ENCODE results near the gene KRTAP10-3. TPM values are rescaled to one million over a fixed set of nuclear protein-coding genes. Genes with fewer than 3 reads are reported as not detected.

Gene KRTAP10-3
- total and polyA plus RNA-seq, 2 of the 13 experiments (the other 11 are each of a cell fraction or from before 2014, with no cell fraction given): not detected

DNA sequence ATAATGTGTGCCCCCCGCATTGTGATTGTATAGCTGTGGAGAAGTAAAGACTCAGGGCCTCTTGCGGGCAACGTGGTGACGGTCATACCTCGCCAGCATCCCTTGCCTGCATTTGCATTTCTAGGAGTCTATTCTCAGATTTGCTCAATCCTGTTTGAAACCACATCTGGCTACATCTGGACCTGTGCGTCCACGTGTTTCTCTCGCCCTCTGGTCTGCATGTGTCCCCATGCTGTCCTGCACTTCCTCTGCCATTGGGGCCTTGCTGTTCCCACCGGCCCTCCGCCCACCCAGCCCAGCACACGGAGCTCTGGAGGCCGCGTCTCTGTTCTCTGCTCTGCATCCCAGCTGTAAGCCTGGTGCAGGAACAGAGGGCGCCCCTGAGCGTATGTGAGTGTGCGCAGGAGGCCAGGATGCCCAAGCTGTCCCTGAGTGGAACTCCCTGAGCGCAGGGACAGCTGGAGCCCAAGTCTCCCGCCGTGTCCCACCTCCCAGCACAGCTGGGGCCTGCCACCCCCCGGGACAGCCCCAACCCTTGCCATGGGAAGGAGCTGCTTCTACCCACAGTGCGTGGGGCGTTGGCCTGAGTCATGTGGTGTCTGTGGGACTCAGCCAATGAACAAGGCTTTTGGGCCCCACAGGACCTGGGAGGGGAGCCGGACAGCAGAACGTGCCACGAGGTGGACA lies 8.9 kb downstream of the KRTAP10-3 start:
- no peak overlapping the region for H2AFZ ChIP-seq (ENCODE audit: low read length)
- no peak overlapping the region for H3K9ac ChIP-seq (ENCODE audit: insufficient read depth, low read depth, low read length)
- TF ChIP-seq HMGA1 (CRISPR knock-in tag; conservative IDR thresholded peaks at IDR 0.05) (no peak), ZNF768 (CRISPR knock-in tag; IDR thresholded peaks at IDR 0.05) (peak; percentile 89)
- H4K20me1 ChIP-seq (ENCODE audit: insufficient read depth, low read length): no peaks in the 10 kb centered on the region
- no peak for ATAC-seq
- BruUV-seq (replicated peaks): no TSS peak
- H3K4me3 ChIP-seq (replicated peaks in 1 of 3; ENCODE audit: insufficient read depth in 1 of 3, low read depth in 2 of 3, low read length in 3 of 3): no peak overlapping the region
- H3K27ac ChIP-seq (ENCODE audit: extremely low read length, insufficient read depth, low read length): no peak overlapping the region
- no peaks in the 10 kb centered on the region for H3K9me3 ChIP-seq (ENCODE audit: low read length)
- H3K4me1 ChIP-seq (ENCODE audit: insufficient read depth, low read length): no peaks in the 10 kb centered on the region; the same call in 1 of the 2 replicates
- no peaks in the 10 kb centered on the region for H3K79me2 ChIP-seq (ENCODE audit: insufficient read depth, low read length)
- intact Hi-C loops (cut with micrococcal nuclease; ENCODE audit: unreplicated experiment): no loop called here
- no peak overlapping the region for H3K4me2 ChIP-seq (ENCODE audit: low read depth, low read length)
- no peaks in the 10 kb centered on the region for H3K36me3 ChIP-seq (replicated peaks in 1 of 2; ENCODE audit: control insufficient read depth in 1 of 2, insufficient read depth in 2 of 2, low read length in 2 of 2)
- WGBS (ENCODE audit: low lambda C conversion rate): 80% methylated on average over 21 of the region's 25 CpGs
- in situ Hi-C loops (cut with HindIII; ENCODE audit: extremely low pct_ligation_motif_present, low pct_unique_long_range_greater_than_20kb): no loop called here
- no peak for FAIRE-seq
- DNase-seq (ENCODE audit: low spot score): no peak
- CTCF ChIA-PET (ENCODE audit: low intra/inter-chr PET ratio, low total read pairs): no interaction called here
- POLR2A ChIA-PET: no interaction called here
- H3K27me3 ChIP-seq (ENCODE audit: control insufficient read depth in 1 of 2, insufficient read depth in 2 of 2, low read length in 2 of 2): peaks cover 0 to 3% of the 10 kb centered on the region in 2 experiments; a peak in 2 of 5 replicates

DNA sequence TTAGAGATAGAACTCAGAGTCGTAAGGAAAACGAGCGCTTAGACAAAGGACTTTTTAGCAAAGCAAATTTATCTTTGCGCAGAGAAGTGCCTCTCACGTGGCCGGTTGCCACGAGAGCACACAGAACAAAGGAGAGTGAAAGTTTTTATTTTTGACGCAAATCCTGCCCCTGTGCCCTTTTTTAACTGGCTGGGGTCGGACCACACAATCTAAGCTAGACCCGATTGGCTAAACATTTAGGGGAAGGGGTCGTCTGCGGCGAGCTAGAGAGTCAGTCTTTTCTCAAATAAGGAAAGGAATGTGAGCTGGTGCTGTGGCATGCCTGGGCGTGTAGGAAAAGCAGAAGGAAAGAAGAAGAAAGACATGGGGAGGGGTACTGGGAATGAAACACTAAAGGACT lies 9.7 kb downstream of the KRTAP10-3 start:
- FAIRE-seq: no peak
- 63% methylated on average over 14 of the region's 14 CpGs for WGBS (ENCODE audit: low lambda C conversion rate)

More for the DNA sequence above, 9.7 kb downstream of the KRTAP10-3 start:
- Histone ChIP-seq H3K36me3 (replicated peaks in 1 of 2; ENCODE audit: control insufficient read depth in 1 of 2, insufficient read depth in 2 of 2, low read length in 2 of 2) (no peaks in the 10 kb centered on the region), H3K9ac (ENCODE audit: insufficient read depth, low read depth, low read length) (no peak overlapping the region), H3K4me2 (ENCODE audit: low read depth, low read length) (no peak overlapping the region), H2AFZ (ENCODE audit: low read length) (no peak overlapping the region), H3K27ac (ENCODE audit: extremely low read length, insufficient read depth, low read length) (no peak overlapping the region), H3K4me1 (ENCODE audit: insufficient read depth, low read length) (no peaks in the 10 kb centered on the region; the same call in 1 of the 2 replicates), H4K20me1 (ENCODE audit: insufficient read depth, low read length) (no peaks in the 10 kb centered on the region), H3K9me3 (ENCODE audit: low read length) (no peaks in the 10 kb centered on the region), H3K79me2 (ENCODE audit: insufficient read depth, low read length) (no peaks in the 10 kb centered on the region), H3K4me3 (replicated peaks in 1 of 3; ENCODE audit: insufficient read depth in 1 of 3, low read depth in 2 of 3, low read length in 3 of 3) (no peak overlapping the region), H3K27me3 (ENCODE audit: control insufficient read depth in 1 of 2, insufficient read depth in 2 of 2, low read length in 2 of 2) (no peaks in the 10 kb centered on the region)
- ChIA-PET CTCF (ENCODE audit: low intra/inter-chr PET ratio, low total read pairs) (no interaction called here), POLR2A (no interaction called here)
- DNase-seq (ENCODE audit: low spot score) (no peak), ATAC-seq (no peak)
- no TSS peak for BruUV-seq (replicated peaks)
- intact Hi-C loops (cut with micrococcal nuclease; ENCODE audit: unreplicated experiment): no loop called here
- in situ Hi-C loops (cut with HindIII; ENCODE audit: extremely low pct_ligation_motif_present, low pct_unique_long_range_greater_than_20kb): no loop called here
- no peak for TF ChIP-seq TBX2 (CRISPR knock-in tag; IDR thresholded peaks at IDR 0.05; ENCODE audit: borderline replicate concordance)
- TF ChIP-seq HOXA9 (CRISPR knock-in tag; IDR thresholded peaks at IDR 0.05; ENCODE audit: borderline replicate concordance): no peak
- TF ChIP-seq, protein P1, sequence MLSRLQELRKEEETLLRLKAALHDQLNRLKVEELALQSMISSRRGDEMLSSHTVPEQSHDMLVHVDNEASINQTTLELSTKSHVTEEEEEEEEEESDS (CRISPR knock-in tag; IDR thresholded peaks at IDR 0.05; ENCODE audit: borderline replicate concordance): no peak
- no peak for TF ChIP-seq ZFP1 (CRISPR knock-in tag; IDR thresholded peaks at IDR 0.05)
- TF ChIP-seq, protein P2, sequence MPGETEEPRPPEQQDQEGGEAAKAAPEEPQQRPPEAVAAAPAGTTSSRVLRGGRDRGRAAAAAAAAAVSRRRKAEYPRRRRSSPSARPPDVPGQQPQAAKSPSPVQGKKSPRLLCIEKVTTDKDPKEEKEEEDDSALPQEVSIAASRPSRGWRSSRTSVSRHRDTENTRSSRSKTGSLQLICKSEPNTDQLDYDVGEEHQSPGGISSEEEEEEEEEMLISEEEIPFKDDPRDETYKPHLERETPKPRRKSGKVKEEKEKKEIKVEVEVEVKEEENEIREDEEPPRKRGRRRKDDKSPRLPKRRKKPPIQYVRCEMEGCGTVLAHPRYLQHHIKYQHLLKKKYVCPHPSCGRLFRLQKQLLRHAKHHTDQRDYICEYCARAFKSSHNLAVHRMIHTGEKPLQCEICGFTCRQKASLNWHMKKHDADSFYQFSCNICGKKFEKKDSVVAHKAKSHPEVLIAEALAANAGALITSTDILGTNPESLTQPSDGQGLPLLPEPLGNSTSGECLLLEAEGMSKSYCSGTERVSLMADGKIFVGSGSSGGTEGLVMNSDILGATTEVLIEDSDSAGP (CRISPR knock-in tag; IDR thresholded peaks at IDR 0.05; ENCODE audit: borderline replicate concordance): no peak
- TF ChIP-seq, protein P3, sequence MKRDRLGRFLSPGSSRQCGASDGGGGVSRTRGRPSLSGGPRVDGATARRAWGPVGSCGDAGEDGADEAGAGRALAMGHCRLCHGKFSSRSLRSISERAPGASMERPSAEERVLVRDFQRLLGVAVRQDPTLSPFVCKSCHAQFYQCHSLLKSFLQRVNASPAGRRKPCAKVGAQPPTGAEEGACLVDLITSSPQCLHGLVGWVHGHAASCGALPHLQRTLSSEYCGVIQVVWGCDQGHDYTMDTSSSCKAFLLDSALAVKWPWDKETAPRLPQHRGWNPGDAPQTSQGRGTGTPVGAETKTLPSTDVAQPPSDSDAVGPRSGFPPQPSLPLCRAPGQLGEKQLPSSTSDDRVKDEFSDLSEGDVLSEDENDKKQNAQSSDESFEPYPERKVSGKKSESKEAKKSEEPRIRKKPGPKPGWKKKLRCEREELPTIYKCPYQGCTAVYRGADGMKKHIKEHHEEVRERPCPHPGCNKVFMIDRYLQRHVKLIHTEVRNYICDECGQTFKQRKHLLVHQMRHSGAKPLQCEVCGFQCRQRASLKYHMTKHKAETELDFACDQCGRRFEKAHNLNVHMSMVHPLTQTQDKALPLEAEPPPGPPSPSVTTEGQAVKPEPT (CRISPR knock-in tag; IDR thresholded peaks at IDR 0.05; ENCODE audit: low read depth): no peak
- TF ChIP-seq PRMT3 (CRISPR knock-in tag; IDR thresholded peaks at IDR 0.05; ENCODE audit: borderline replicate concordance, low read depth): no peak
- no peak for TF ChIP-seq ZNF225 (CRISPR knock-in tag; IDR thresholded peaks at IDR 0.05)
- TF ChIP-seq KDM4B (CRISPR knock-in tag; IDR thresholded peaks at IDR 0.05): no peak
- no peak for TF ChIP-seq ZNF251 (CRISPR knock-in tag; IDR thresholded peaks at IDR 0.05)
- TF ChIP-seq ZNF329 (CRISPR knock-in tag; IDR thresholded peaks at IDR 0.05; ENCODE audit: low read depth): no peak
